NCI-H2029 (cell line): ENCODE measurements around the gene KRTAP4-1.
"Not testable (repeated sequence)": the region's sequence is repeated elsewhere in the genome, so short reads cannot be mapped to it uniquely, and the experiment has no call there.

Source experiments
- DNase-seq: peaks from one replicate; lab custom pipeline; 2025; lab: John Stamatoyannopoulos, UW

Gene KRTAP4-1

GRCh38 chr17:41171886-41172285 lies 12.8 kb downstream of the KRTAP4-1 start:
- no peak for DNase-seq

GRCh38 chr17:41168121-41168520 lies 16.6 kb downstream of the KRTAP4-1 start, which contains the start of gene KRTAP4-3:
Gene KRTAP4-3, minus strand, starts transcription at chr17:41168221. Its CDS starts 49 bp downstream, at chr17:41168172.
- no peak for DNase-seq

- DNase-seq, result no peak
Observed at GRCh38 chr17:41167561-41167960, 17.1 kb downstream of the KRTAP4-1 start.

- DNase-seq, result no peak
Observed at GRCh38 chr17:41163828-41164227, 20.9 kb downstream of the KRTAP4-1 start.

- DNase-seq, result no peak
Observed at GRCh38 chr17:41160648-41161047, 24.1 kb downstream of the KRTAP4-1 start, which contains the start of gene KRTAP4-4. Gene KRTAP4-4, minus strand, starts transcription at chr17:41160748. Its CDS starts 57 bp downstream, at chr17:41160691.

- DNase-seq, result not testable (repeated sequence)
Observed at GRCh38 chr17:41160190-41160589, 24.5 kb downstream of the KRTAP4-1 start.

GRCh38 chr17:41153856-41154255 lies 30.9 kb downstream of the KRTAP4-1 start:
- no peak for DNase-seq

GRCh38 chr17:41151525-41151924 lies 33.2 kb downstream of the KRTAP4-1 start:
- no peak for DNase-seq

GRCh38 chr17:41150026-41150425 lies 34.7 kb downstream of the KRTAP4-1 start:
- no peak for DNase-seq

GRCh38 chr17:41149652-41149985 lies 35.1 kb downstream of the KRTAP4-1 start, which contains the start of gene KRTAP4-5:
Gene KRTAP4-5, minus strand, starts transcription at chr17:41149825. Its CDS starts 58 bp downstream, at chr17:41149767.
- no peak for DNase-seq

GRCh38 chr17:41148971-41149651 lies 35.6 kb downstream of the KRTAP4-1 start:
- DNase-seq, result not testable (repeated sequence)

GRCh38 chr17:41147531-41148204 lies 37.0 kb downstream of the KRTAP4-1 start:
- no peak for DNase-seq

GRCh38 chr17:41145261-41145660 lies 39.5 kb downstream of the KRTAP4-1 start:
- DNase-seq, result no peak

- no peak for DNase-seq
Observed at GRCh38 chr17:41144846-41145245, 39.9 kb downstream of the KRTAP4-1 start.

GRCh38 chr17:41141361-41141760 lies 43.4 kb downstream of the KRTAP4-1 start:
- DNase-seq, result no peak

GRCh38 chr17:41140360-41141131 lies 44.2 kb downstream of the KRTAP4-1 start, which contains the start of gene KRTAP4-6:
Gene KRTAP4-6, minus strand, starts transcription at chr17:41140544. Its CDS starts 57 bp downstream, at chr17:41140487.
- no peak for DNase-seq

- not testable (repeated sequence) for DNase-seq
Observed at GRCh38 chr17:41139865-41140264, 44.8 kb downstream of the KRTAP4-1 start.
